ENCODE measurements around the gene TXNDC11. TPM values are rescaled to one million over a fixed set of nuclear protein-coding genes. Genes with fewer than 3 reads are reported as not detected.
A peak's percentile ranks its signal among the peaks of the same experiment; 100 is the strongest.

The TXNDC11 gene
- total RNA-seq, 2 experiments from 2014 or later, result 111 to 112 TPM

DNA sequence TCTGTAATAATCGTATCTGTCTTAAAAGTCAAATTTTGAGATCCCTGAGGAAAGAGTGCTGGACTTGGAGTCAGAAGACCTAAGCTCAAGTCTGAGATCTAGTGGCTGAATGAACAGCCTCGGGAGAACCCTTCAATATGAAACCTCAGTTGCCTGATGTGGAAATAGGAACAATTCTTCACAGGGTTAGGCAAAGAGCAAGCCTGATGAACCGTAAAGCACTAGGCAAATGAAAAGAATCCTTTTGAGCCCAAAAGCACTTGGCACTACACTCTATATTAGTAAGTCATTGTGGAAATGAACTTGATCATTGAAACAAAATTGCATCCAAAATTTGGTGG, 20.2 kb downstream of the TXNDC11 start:
- POLR2A ChIA-PET, result no interaction called here
- H3K36me3 ChIP-seq (ENCODE audit: insufficient read depth, low read length), result peaks cover 59% of the 10 kb centered on the region

DNA sequence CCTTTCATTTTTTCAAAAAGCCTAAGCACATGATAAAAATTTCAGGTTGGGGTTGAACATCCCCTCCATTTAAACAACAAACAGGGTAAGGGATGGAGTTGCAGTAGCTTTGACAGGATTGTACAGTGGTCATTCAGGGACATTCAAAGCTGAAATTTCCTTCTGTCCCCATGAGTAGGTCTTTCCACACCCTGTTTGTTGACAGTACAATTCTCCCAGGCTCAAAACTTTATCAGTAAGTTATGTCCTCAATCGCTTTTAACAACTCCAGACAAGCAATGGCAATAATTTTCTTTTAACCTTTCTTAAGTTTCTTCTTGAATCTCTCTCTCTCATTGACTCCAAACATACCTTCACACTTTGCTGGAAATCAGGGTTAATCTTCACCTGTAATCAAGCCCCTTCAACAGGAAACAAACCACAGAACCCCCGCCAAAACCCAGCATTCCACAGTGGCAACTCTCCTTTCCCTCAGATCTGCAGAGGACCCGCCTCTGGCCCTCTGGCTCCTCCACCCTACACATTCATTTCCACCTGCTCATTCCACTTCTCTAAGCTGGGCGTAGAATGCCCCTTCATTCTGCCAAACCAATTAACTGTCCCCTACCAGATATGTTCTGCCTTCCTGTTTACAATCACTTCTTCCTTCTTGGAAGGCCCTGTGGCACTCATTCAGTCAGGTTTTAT, 20.7 kb downstream of the TXNDC11 start:
- H3K9me3 Mint-ChIP-seq, result no peaks in the 10 kb centered on the region
- ATAC-seq (ENCODE audit: poor library complexity) (no peak), DNase-seq (no peak)
- no peak overlapping the region for H3K4me3 ChIP-seq (ENCODE audit: low read length)
- peaks cover 76% of the 10 kb centered on the region for H3K36me3 Mint-ChIP-seq (ENCODE audit: low read depth)
- H3K4me1 Mint-ChIP-seq (ENCODE audit: low read depth), result peaks cover 10% of the 10 kb centered on the region
- peaks cover 59% of the 10 kb centered on the region for H3K36me3 ChIP-seq (ENCODE audit: insufficient read depth, low read length)
- TF ChIP-seq, protein P1, sequence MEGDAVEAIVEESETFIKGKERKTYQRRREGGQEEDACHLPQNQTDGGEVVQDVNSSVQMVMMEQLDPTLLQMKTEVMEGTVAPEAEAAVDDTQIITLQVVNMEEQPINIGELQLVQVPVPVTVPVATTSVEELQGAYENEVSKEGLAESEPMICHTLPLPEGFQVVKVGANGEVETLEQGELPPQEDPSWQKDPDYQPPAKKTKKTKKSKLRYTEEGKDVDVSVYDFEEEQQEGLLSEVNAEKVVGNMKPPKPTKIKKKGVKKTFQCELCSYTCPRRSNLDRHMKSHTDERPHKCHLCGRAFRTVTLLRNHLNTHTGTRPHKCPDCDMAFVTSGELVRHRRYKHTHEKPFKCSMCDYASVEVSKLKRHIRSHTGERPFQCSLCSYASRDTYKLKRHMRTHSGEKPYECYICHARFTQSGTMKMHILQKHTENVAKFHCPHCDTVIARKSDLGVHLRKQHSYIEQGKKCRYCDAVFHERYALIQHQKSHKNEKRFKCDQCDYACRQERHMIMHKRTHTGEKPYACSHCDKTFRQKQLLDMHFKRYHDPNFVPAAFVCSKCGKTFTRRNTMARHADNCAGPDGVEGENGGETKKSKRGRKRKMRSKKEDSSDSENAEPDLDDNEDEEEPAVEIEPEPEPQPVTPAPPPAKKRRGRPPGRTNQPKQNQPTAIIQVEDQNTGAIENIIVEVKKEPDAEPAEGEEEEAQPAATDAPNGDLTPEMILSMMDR (IDR thresholded peaks at IDR 0.05), result no peak
- H3K27ac Mint-ChIP-seq, result peak overlapping the region; percentile 1
- intact Hi-C loops (cut with DNase I, micrococcal nuclease), result no loop called here
- POLR2A ChIA-PET, result no interaction called here
- H3K27me3 Mint-ChIP-seq, result no peaks in the 10 kb centered on the region
- CTCF ChIA-PET, result no interaction called here
- no peaks in the 10 kb centered on the region for H3K9me3 ChIP-seq (ENCODE audit: control insufficient read depth in 1 of 2, insufficient read depth in 1 of 2, low read length in 2 of 2)
- H3K4me3 Mint-ChIP-seq, result no peak overlapping the region
- no peaks in the 10 kb centered on the region for H3K4me1 ChIP-seq (ENCODE audit: insufficient read depth, low read length)
- no peaks in the 10 kb centered on the region for H3K27me3 ChIP-seq (ENCODE audit: control insufficient read depth in 1 of 2, insufficient read depth in 2 of 2, low read length in 2 of 2)
- no peak overlapping the region for H3K27ac ChIP-seq (ENCODE audit: low read depth in 1 of 2, low read length in 2 of 2)

More for the DNA sequence above, 20.2 kb downstream of the TXNDC11 start:
- Mint-ChIP-seq H3K36me3 (ENCODE audit: low read depth) (peaks cover 81% of the 10 kb centered on the region), H3K4me1 (ENCODE audit: low read depth) (peaks cover 10% of the 10 kb centered on the region), H3K4me3 (no peak overlapping the region), H3K27me3 (no peaks in the 10 kb centered on the region), H3K9me3 (no peaks in the 10 kb centered on the region), H3K27ac (no peak overlapping the region)
- intact Hi-C loops (cut with DNase I, micrococcal nuclease), result no loop called here
- CTCF ChIA-PET, result interaction anchor here (1.2 kb wide), 1 partner anchor 8 kb away, joined by 4 read pairs; no protein-coding TSS in a partner anchor
- Histone ChIP-seq H3K27ac (ENCODE audit: low read depth in 1 of 2, low read length in 2 of 2) (no peak overlapping the region), H3K9me3 (ENCODE audit: control insufficient read depth in 1 of 2, insufficient read depth in 1 of 2, low read length in 2 of 2) (no peaks in the 10 kb centered on the region), H3K27me3 (ENCODE audit: control insufficient read depth in 1 of 2, insufficient read depth in 2 of 2, low read length in 2 of 2) (no peaks in the 10 kb centered on the region), H3K4me1 (ENCODE audit: insufficient read depth, low read length) (no peaks in the 10 kb centered on the region), H3K4me3 (ENCODE audit: low read length) (no peak overlapping the region)
- ATAC-seq (ENCODE audit: poor library complexity) (no peak), DNase-seq (no peak)
- TF ChIP-seq, protein P1 (IDR thresholded peaks at IDR 0.05), result no peak

DNA sequence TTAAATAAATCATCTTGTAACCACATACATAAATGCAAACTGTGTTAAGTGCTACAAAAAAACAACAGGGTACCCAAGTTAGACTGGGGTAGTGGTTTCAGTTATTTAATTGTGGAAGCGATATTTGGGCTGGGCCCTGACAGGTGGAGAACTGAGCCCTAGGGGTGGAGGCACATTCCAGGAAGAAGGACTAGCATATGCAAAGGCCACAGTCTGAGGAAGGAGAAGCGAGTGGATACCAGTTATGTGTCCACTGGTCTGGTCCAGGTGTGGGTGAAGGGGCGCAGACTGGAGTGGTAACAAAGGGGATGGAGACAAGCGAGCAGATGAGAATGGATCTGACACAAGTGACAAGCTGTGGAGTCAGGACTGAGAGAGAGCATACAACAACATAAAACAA, 22.9 kb downstream of the TXNDC11 start:
- Histone ChIP-seq H3K36me3 (ENCODE audit: insufficient read depth, low read length) (peaks cover 57% of the 10 kb centered on the region), H3K27me3 (ENCODE audit: control insufficient read depth in 1 of 2, insufficient read depth in 2 of 2, low read length in 2 of 2) (no peaks in the 10 kb centered on the region), H3K27ac (ENCODE audit: low read depth in 1 of 2, low read length in 2 of 2) (no peak overlapping the region), H3K9me3 (ENCODE audit: control insufficient read depth in 1 of 2, insufficient read depth in 1 of 2, low read length in 2 of 2) (no peaks in the 10 kb centered on the region), H3K4me3 (ENCODE audit: low read length) (no peak overlapping the region), H3K4me1 (ENCODE audit: insufficient read depth, low read length) (no peaks in the 10 kb centered on the region)
- no peaks in the 10 kb centered on the region for H3K9me3 Mint-ChIP-seq
- H3K4me1 Mint-ChIP-seq (ENCODE audit: low read depth), result peaks cover 10% of the 10 kb centered on the region
- DNase-seq (no peak), ATAC-seq (ENCODE audit: poor library complexity) (no peak)
- H3K27ac Mint-ChIP-seq, result no peak overlapping the region
- TF ChIP-seq, protein P1 (IDR thresholded peaks at IDR 0.05), result no peak
- intact Hi-C loops (cut with DNase I, micrococcal nuclease), result loop anchor here in 1 of 2 experiments (5.0 kb wide), 1 partner anchor 93 kb away; no protein-coding TSS in a partner anchor
- ChIA-PET POLR2A (no interaction called here), CTCF (interaction anchor here (1.7 kb wide), 1 partner anchor 312 kb away, joined by 4 read pairs; no protein-coding TSS in a partner anchor)
- no peaks in the 10 kb centered on the region for H3K27me3 Mint-ChIP-seq
- peaks cover 78% of the 10 kb centered on the region for H3K36me3 Mint-ChIP-seq (ENCODE audit: low read depth)
- no peak overlapping the region for H3K4me3 Mint-ChIP-seq
